Camera-type eye (tissue), 1 donor: ENCODE results near the gene OR8B3. TPM values are rescaled to one million over a fixed set of nuclear protein-coding genes. Genes with fewer than 3 reads are reported as not detected.

Experiments
- total RNA-seq: library from RNA; depleted of rRNA; stranded (reverse); fragments of >200 nt; gene quantifications from one replicate; pipeline ENCODE4 v1.2.3, GENCODE V29; 2014

Gene OR8B3, protein sequence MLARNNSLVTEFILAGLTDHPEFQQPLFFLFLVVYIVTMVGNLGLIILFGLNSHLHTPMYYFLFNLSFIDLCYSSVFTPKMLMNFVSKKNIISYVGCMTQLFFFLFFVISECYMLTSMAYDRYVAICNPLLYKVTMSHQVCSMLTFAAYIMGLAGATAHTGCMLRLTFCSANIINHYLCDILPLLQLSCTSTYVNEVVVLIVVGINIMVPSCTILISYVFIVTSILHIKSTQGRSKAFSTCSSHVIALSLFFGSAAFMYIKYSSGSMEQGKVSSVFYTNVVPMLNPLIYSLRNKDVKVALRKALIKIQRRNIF
- not detected for total RNA-seq

DNA sequence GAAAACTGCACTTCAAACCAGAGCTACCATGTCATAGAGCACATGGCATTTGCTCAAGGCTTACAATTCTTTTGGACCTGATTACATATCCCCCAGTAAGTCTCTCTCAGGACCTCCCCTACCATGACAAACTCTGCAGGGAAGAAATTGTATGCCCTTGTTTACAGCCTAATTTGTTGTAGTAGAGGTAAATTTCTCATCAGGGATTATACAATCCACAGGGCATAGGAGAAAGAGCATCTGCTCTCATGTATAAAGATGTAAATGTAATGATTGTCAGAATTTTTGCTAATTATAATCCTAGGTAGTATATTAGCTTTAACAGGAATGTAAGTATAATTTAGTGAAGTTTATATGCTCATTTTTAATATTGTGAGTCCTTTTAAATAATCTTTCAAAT lies at the start of gene OR8B3:
TSS of gene OR8B3 (minus strand) at position 101 of the 400 bp plus-strand sequence. CDS start 1,673 bp downstream, outside the sequence.

DNA sequence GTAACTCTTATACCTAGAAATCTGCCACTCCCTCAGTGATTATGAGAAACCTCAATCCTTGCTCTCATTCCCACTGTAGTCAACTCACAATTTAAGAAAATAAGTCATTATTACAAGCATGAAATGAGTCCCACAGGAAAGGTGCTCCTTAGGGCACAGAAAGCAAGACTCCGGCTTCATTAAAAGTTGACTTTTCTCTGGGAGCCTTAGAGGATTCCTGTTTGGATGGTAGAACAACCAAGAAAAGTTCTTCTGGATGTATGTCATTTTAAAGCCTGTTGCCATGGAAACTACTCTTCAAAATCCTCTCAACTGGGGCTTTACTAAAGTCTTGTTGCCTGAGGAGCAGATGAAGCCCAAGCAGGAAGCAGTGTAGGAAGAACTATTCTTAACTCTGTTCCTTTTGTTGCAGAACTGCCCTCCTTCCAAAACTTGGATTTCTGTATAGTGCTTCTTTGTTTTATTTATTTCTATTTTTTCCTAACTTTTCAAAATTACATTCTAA lies 46.9 kb upstream of the OR8B3 start, which contains the start of gene OR8B8:
TSS of gene OR8B8 (minus strand) at position 51 of the 505 bp plus-strand sequence. CDS start 4,611 bp downstream, outside the sequence.

DNA sequence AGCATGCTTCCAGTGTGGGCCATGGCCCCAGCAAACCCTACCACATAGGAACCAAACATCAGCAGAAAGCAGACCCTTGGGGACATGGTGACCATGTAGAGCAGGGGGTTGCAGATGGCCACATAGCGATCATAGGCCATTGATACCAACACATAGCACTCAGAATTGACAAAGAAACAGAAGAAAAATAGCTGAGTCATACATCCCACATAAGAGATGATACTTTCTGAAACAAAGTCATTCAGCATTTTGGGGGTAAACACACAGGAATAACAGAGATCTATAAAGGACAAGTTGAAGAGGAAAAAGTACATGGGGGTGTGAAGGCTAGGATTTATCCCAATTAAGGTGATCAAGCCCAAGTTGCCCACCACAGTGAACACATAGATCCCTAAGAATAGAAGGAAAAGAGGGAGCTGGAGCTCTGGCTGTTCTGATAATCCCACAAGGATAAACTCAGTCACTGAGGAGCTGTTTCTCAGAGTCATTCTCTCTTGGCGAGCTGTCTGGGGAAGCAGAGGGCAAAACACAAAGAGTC lies 25.6 kb upstream of the OR8B3 start, which contains the start of gene OR8B4:
TSS of gene OR8B4 (minus strand) at position 488 of the 538 bp plus-strand sequence. CDS start at position 488, 0 bp downstream.

DNA sequence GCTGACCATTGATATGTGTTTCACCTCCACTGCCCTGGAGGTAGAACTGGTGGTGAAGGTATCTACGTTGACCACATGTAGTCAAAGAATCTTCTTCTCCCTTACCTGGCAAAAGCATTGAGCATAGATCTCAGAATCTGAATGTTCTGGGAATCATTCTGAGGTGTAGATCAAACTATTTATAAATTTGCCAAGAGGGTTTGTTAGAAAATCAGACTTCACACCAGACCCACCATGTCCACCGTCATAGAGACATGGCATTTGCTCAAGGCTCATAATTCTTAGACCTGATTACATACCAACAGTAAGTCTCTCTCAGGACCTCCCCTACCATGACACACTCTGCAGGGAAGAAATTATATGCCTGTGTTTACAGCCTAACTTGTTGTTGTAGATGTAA lies 14.4 kb downstream of the OR8B3 start, which contains the start of gene OR8B2:
TSS of gene OR8B2 (minus strand) at position 101 of the 400 bp plus-strand sequence. CDS start 1,156 bp downstream, outside the sequence.

Other genes with a start within 250 kb of the OR8B3 start
- not detected for gene OR10D3, start 215.7 kb downstream of the OR8B3 start, total RNA-seq
- gene OR8G1, start 157.9 kb downstream of the OR8B3 start, total RNA-seq: not detected
- gene OR8G5, start 142.6 kb downstream of the OR8B3 start, total RNA-seq: not detected
- gene OR8D1, start 85.1 kb downstream of the OR8B3 start, total RNA-seq: not detected
- gene OR8D2, start 78.8 kb downstream of the OR8B3 start, total RNA-seq: not detected
- gene OR8B2, start 14.5 kb downstream of the OR8B3 start, total RNA-seq: not detected
- gene OR8B4, start 25.8 kb upstream of the OR8B3 start, total RNA-seq: not detected
- gene OR8B8, start 46.7 kb upstream of the OR8B3 start, total RNA-seq: not detected
- gene OR8B12, start 144.6 kb upstream of the OR8B3 start, total RNA-seq: not detected
- not detected for gene OR8A1, start 171.0 kb upstream of the OR8B3 start, total RNA-seq
- not detected for gene PANX3, start 212.4 kb upstream of the OR8B3 start, total RNA-seq
- 24.1 TPM for gene TBRG1, start 223.8 kb upstream of the OR8B3 start, total RNA-seq